Stimulated activated CD8-positive, alpha-beta memory T cell treated with anti-CD3 and anti-CD28 coated beads, Interleukin-7, amount 100 ng/mL, for 24 hours (primary cell): Measurements from ENCODE around the gene RAB43.
"Not testable (repeated sequence)": the region's sequence is repeated elsewhere in the genome, so short reads cannot be mapped to it uniquely, and the experiment has no call there.

Experiments used
- DNase-seq: peaks from one replicate; pipeline ENCODE4 v3.0.0-alpha.2; 2020; ENCODE audit warnings: low read depth

The RAB43 gene

DNA sequence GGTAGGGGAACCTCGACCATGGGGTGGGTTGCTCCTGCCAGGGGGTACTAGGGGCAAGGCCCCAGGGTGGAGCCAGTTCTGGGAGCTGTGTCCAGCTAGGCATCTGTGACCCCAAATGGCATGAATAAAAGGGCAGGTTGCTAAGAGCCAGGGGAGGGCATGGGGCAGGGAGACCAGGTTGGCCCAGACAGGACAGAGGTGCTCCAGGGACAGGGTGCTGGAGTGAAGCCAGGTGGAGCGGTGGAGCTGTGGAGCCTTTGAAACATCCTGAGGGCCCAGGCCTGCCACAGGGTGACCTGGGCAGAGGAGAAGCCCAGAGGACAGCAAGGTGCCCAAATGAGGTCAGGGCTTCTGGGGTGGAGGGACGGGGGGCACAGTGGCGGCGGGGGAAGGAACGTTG is 33.3 kb downstream of the RAB43 start:
- DNase-seq = not testable (repeated sequence)

DNA sequence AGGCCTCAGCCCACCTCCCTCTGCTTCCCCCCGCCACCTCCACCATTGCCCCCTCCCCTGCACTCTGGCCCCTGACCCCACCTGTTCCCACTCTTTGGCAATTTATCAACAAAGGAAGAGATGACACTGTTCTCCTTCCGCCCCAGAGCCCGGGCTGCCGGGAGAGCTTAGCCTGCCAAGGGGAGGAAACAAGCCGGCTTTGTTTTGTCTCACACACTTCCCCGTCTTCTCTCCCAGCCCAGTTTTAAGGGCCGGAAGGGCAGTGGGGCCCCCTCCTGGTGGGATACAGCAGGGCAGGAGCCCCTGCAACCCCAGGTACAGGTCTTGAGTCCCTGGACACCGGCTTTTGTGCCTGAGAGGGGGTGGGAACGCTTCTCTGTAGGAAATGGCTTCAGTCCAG is 33.7 kb downstream of the RAB43 start:
- not testable (repeated sequence) for DNase-seq

DNA sequence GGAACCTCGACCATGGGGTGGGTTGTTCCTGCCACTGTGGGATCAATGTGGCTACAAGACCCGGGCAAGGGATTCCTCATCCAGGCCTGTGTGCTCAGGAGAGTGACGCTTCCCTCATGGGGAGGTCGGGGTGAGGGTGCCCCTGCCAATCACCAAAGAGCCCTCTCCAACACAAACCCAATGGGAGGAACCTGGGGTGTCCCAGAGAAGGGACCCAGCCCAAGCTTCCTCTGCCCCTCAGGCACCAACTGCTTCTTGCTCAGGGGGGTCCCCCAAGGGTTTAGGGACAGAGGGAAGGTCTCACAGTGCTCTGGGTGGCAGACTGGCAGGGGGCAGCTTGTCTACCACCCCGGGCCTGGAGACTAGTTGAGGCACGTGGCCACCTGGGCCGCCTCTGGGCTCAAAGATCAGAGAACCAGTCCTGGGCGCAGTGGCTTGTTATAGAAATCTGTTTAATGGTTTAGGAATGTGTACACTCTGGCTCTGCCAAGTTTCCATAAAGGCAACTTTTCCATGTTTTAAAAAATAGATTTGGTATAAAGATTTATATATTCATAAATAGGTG is 34.4 kb downstream of the RAB43 start:
- DNase-seq = no peak

DNA sequence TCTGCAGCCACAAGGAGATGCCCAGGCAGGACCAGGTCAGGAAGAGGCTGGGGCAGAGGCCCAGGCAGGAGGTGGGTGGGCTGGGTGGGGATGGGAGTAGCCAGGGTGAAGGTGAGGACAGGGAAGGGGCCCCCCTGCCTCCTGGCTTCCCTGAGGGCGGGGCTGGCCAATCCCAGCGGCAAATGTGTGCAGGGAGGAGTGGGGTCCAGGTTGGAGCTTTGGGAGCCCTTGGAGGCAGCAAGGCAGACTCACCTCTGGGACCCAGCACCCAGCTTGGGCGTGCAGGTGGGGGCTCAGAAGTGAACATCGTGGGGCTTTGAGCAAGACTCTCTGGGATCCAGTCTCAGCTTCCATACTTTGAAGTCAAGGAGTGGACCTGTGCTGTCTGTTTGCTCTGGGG is 35.8 kb downstream of the RAB43 start:
- DNase-seq = no peak

DNA sequence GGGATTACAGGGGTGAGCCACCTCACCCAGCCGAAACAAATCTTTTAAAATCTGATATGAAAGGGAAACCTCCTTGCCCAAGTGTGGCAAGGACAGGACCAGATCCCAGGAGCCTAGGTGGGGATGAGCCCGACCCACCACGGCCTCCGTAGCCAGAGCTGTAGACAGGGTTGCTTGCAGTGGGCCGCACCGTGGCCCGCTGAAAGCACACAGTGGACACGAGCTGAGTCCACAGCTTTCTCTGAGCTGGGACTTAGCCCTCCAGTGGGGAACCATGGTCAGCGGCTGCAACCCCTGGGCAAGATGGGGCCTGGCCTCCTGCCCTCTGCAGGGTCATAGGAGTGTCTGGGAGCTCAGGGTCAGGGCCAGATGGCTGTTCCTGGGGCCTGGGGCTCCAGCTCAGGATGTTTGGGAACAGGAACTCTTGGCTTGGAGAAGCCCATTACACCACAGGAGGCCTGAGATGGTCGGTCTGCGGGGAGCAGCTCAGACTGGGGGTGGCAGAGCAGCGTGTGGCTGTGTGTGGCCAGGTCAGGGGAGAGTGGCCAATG is 36.4 kb downstream of the RAB43 start:
- DNase-seq = no peak

DNA sequence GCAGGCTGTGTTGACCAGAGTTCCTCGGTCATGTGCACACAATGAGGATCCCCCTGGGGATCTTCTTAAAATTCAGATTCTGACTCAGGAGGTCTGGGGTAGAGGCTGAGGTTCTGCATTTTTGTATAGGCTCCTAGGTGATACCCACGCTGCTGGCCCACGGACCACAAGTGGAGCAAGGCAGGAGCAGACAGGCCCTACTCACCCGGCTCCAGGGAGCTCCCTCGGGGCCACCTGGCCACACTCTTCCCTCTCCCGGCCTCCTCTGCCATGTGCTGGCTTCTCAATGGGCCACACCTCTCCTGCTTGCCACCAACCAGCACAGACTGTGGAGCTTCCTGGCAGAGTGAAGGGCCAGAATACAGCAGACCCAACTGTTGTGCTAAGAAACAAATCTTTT is 37.1 kb downstream of the RAB43 start:
- no peak for DNase-seq

DNA sequence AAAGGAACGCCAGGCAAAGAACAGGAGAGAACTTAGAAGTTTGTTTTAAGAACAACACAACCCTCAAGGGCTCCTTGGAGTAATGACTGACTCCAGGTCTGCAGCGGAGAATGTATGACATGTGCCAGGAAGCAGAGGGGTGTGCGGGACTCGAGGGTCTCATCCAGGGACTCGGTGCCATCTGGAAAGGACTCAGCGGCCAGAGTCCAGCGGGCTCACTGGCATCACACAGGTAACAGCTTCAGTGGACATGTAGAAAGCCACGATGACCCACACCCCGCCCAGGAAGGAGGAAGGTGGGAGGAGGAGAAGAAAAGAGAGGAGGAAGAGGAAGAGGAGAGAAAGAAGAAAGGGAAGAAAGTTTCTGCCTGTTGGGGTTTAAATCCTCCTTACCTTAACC is 39.6 kb downstream of the RAB43 start:
- DNase-seq = no peak

DNA sequence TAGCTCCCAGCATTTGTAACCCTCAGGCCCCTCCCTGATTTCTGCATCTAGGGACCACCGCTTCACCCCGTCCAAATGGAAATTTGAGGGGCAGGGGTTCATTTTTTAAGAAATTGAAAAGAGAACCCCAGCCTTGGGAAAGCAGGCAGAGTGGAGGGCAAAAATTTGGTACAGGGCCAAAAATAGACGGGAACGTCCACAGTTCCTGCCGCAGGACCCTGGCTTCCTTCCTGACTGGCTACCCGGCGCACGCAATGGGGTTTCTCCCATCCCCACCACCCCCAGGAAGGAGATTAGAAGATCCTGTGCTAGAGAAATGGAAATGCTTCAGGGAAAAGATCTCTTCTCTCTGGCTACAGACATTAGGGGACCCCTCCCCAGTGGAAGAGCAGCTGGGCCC is 40.1 kb downstream of the RAB43 start:
- DNase-seq = no peak

DNA sequence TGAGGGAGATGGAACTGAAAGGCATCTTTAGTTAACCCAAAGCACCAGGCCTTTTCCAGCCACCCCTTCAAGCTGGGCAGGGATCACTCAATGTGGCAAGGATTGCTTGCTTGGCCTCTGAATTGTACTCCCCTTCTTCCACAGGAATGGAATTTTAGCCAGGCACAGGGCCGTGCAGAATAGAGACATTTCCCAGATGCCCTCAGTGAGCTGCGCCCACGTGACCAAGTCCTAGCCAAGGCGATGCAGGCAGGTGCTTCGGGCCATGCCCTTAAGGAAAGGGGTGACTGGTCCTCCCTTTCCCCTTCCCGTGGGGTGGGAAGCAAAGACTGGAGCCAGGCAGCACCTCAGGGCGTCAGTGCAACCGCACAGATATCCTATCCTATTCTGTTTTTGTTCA is 43.1 kb downstream of the RAB43 start:
- DNase-seq = no peak

DNA sequence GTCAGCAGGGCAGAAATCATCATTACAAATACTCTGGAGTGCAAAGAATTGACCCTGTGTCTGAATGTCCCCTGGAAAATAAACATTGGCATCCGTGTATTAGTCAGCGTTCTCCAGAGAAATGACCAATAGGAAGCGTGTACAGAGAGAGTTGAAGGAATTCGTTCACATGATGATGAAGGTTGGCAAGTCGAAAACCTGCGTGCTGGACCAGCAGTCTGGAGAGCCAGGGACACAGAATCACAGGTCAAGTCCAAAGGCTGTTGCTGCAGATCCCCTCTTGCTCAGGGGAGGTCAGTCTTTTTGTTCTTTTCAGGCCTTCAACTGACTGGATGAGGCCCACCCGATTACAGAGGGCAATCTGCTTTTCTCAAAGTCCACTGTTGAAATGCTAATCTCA is 44.4 kb downstream of the RAB43 start:
- no peak for DNase-seq

DNA sequence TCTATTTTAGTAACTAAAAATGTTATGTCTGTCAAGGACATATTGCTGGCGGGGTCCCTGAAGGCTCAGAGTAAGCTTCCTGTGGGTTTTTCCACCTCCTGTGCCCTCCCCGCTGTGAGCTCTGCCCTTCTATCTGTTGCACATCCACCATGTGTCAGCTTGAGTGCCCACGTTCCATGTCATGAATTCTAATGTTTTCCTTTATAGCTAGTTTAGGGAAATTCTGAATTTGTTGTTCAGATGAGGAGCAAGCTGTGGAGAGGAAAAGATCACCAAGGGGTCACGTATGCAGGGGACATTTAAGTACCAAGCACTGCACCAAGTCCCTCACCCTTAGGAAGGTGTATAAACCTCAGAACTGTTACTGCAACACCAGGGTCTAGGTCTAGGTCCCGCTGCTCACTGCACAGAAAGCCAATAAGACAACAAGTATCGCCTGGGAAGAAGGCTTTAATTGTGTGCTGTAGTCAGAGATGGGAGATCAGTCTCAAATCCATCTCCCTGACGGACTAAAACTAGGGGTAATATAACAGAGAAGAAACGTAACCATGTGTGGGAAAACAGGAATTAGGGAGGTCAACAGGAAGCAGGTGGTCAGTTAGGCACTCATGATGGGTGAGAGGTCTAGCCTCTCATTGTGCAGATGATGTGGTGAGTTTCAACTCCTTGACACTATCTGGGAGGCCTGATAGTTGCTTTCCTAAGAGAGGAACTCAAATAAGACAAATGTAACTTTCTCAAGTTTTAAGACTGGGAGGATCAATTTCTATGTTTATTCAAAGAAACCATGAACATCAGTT is 51.3 kb downstream of the RAB43 start:
- no peak for DNase-seq

DNA sequence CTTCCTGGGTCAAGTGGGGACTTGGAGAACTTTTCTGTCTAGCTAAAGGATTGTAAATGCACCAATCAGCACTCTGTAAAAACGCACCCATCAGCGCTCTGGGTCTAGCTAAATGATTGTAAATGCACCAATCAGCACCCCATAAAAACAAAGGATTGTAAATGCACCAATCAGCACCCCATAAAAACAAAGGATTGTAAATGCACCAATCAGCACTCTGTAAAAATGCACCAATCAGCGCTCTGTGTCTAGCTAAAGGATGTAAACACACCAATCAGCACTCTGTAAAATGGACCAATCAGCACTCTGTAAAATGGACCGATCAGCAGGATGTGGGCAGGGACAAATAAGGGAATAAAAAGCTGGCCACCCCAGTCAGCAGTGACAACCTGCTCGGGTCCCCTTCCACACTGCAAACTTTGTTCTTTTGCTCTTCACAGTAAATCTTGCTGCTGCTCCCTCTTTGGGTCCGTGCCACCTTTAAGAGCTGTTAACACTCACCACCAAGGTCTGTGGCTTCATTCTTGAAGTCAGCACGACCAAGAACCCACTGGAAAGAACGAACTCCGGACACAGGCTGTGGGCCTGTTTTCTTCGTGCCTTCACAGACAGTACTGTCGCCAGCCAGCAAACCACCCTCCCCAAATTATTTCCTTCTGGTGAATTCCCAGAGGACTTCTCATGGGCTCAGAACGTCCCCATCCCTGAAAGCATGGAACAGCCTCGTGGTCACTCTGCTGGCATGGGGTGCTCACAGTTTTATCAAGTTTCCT is 52.1 kb downstream of the RAB43 start:
- not testable (repeated sequence) for DNase-seq

DNA sequence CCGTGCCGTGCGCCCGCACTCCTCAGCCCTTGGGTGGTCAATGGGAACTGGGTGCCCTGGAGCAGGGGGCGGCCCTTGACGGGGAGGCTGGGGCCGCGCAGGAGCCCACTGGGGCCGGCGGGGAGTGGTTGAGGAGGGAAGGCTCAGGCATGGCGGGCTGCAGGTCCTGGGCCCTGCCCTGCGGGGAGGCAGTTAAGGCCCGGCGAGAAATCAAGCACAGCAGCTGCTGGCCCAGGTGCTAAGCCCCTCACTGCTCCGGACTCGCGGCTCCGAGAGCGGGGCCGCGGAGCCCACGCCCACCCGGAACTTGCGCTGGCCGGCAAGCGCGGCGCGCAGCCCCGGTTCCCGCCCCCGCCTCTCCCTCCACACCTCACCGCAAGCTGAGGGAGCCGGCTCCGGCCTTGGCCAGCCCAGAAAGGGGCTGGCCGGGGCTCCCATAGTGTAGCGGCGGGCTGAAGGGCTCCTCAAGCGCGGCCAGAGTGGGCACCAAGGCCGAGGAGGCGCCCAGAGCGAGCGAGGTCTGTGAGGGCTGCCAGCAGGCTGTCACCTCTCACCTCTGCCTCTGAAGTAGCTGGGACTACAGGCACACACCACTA is 53.2 kb downstream of the RAB43 start:
- DNase-seq = no peak

DNA sequence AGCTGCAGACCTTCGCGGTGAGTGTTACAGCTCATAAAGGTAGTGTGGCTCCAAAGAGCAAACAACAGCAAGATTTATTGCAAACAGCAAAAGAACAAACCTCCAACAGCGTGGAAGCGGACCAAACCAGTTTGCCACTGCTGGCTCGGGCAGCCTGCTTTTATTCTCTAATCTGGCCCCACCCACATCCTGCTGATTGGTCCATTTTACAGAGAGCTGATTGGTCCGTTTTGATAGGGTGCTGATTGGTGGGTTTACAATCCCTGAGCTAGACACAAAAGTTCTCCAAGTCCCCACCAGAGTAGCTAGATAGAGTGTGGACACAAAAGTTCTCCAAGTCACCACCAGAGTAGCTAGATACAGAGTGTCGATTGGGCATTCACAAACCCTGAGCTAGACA is 53.9 kb downstream of the RAB43 start:
- DNase-seq = not testable (repeated sequence)

DNA sequence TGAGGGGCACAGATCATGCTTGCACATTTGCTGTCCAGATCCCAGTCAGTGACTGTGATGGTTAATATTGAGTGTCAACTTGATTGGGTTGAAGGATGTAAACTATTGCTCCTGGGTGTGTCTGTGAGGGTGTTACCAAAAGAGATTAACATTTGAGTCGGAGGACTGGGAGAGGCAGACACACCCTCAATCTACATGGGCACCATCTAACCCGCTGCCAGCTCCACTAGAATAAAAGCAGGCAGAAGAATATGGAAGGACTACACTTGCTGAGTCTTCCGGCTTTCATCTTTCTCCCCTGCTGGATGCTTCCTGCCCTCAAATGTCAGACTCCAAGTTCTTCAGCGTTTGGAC is 55.9 kb downstream of the RAB43 start:
- DNase-seq = no peak

DNA sequence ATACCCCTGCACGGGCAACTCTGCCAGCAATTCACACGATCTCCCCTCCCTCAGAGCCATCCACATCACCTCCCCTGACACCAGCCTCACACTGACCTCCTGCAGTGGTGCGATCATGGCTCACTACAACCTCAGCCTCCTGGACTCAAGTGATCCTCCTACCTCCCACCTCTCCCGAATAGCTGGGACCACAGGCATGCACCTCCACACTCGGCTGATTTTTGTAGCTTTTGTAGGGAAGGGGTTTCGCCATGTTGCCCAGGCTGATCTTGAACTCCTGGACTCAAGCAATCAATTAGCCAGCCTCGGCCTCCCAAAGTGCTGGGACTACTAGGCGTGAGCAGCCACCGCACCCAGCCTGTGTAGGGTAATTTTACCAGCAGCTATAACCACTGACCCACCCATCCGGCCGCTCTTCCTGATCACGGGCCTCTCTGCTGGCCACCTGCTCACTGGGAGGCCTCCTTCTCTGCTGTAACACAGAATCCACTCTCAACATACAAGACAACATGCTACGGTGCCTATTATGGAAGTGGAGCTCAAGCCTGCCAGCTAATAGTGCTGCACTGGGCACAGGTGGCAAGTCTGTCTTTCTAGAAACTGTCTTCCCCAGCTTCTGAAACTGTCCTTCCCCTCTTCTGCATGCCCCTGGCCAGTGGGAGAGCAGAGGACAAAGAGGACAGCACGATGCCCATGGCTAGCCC is 56.4 kb downstream of the RAB43 start:
- no peak for DNase-seq

DNA sequence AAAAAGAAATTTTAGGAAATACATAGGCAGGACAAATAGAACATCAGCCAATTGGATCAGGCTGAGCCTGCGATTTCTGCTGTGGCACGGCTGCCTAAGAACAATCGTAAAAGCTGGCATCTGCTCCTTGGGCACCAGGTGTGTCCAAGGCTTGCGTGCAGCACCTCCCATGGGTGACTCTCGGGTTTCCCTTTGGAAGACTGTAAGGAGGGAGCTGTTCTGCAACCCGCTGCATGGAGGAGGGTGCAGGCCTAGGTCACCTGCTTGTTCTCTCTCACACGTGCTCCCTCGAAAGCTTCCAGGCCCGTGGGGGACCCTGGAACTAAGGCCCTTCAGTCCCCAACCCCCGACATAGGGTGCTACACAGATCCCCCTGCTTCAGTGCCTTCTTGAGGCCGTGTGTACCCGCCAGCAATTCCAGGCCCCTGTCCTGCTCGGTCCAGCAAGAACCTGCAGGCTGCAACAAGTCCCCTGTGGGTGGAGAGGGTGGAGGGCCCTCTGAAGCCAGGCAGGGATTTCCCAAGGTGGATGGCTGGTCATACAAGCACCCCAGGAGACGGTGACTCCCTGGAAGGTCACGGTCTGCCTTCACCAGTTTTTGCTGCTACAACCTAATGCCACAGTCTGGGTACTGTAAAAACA is 57.6 kb downstream of the RAB43 start:
- no peak for DNase-seq

DNA sequence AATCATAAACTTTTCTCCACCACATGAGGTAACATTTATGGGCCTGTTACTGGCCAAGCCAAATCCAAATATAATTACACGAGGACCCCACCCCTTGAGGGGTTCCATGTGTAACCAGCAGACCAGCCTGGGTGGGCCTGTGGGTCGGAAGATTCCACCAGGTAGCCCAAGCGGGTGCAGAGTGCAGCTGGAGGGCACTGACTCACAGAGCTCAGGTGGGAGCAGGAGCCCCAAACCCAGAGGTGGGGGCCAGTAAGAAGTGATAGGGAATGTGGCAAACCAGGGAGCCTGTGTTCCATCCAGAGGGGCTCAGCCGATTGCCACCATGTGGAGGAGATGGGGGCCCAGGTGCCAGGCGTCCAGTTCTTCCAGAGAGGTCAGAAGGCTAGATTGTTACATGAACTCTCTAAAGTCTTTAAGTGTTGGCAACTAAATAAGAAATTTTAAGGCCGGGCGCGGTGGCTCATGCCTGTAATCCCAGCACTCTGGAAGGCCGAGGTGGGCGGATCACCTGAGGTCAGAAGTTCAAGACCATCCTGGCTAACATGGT is 58.4 kb downstream of the RAB43 start:
- no peak for DNase-seq

DNA sequence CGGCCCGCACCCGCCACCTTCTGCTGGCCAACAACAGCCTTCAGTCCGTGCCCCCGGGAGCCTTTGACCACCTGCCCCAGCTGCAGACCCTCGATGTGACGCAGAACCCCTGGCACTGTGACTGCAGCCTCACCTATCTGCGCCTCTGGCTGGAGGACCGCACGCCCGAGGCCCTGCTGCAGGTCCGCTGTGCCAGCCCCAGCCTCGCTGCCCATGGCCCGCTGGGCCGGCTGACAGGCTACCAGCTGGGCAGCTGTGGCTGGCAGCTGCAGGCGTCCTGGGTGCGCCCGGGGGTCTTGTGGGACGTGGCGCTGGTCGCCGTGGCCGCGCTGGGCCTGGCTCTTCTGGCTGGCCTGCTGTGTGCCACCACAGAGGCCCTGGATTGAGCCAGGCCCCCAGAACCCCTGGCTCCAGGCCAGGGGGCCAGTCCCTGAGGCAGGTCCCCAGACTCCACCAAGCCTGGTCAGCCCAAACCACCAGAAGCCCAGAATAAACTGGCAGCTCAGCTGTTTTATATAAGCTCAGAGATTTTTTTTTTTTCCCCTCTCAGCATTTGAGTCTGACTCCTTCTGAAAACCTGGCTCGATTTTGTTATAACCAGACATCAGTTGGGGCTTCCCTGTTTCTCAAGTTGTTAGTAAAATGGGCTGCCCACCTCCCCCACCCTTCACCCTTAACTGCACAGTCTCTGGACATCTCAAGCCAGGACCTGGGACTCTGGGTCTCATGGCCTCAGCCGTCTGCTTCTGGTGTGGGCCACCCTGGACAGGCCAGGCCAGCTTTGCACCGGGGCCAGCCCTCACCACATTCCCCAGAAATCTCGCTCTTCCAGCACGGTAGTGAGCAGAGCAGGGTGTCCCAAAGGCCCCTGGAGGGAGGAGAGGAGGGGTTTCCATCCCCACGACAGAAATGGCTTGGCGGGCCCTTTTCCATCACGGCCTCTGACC is 59.4 kb downstream of the RAB43 start:
- no peak for DNase-seq
